Peyer's patch (tissue), 4 donors: Measurements from ENCODE around the gene ZNF786.

ENCODE experiments used
- POLR2A ChIP-seq, 2 donors: fragments of 450-650 bp; IDR thresholded peaks; one replicate each; pipeline ENCODE4 v1.5.1; 2017; ENCODE audit warnings: antibody characterized with exemption in 2 of 2, mild to moderate bottlenecking in 2 of 2, moderate library complexity in 2 of 2
- TF ChIP-seq, protein P1 (sequence below), 6 experiments: fragments of 450-650 bp in 4 of 6; fragments of 200-600 bp in 2 of 6; sonication (generic) in 1 of 6; IDR thresholded peaks; one replicate each; pipeline ENCODE4 v1.5.1; 2017 to 2019; ENCODE audit warnings: antibody characterized with exemption in 6 of 6, mild to moderate bottlenecking in 3 of 6, moderate library complexity in 1 of 6

DNA sequence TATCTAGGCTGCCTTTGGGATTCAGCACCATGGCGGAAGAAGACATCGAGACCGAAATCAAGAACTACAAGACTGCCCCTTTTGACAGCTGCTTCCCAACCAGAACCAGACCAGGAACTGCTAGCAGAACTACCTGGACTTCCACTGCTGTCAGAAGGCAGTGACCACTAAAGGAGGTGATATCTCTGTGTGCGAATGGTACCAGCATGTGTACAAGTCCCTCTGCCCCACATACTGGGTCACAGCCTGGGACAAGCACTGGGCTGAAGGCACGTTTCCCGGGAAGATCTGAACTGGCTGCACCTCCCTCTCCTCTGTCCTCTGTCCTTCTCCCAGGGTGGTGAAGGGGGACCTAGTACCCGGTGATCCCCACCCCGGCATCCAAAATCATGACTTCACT lies 36.6 kb downstream of the ZNF786 start:
- TF ChIP-seq, protein P1, sequence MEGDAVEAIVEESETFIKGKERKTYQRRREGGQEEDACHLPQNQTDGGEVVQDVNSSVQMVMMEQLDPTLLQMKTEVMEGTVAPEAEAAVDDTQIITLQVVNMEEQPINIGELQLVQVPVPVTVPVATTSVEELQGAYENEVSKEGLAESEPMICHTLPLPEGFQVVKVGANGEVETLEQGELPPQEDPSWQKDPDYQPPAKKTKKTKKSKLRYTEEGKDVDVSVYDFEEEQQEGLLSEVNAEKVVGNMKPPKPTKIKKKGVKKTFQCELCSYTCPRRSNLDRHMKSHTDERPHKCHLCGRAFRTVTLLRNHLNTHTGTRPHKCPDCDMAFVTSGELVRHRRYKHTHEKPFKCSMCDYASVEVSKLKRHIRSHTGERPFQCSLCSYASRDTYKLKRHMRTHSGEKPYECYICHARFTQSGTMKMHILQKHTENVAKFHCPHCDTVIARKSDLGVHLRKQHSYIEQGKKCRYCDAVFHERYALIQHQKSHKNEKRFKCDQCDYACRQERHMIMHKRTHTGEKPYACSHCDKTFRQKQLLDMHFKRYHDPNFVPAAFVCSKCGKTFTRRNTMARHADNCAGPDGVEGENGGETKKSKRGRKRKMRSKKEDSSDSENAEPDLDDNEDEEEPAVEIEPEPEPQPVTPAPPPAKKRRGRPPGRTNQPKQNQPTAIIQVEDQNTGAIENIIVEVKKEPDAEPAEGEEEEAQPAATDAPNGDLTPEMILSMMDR (IDR thresholded peaks at IDR 0.05) = no peak
- TF ChIP-seq POLR2A (IDR thresholded peaks at IDR 0.05) = no peak
